ENCODE results near the gene RAB1B. TPM values are rescaled to one million over a fixed set of nuclear protein-coding genes. Genes with fewer than 3 reads are reported as not detected.

Gene RAB1B
- total RNA-seq, 4 donors from 2014 or later = 74.0 to 107 (median 87.1) TPM

GRCh38 chr11:66262191-66262590 lies 6.2 kb upstream of the RAB1B start:
- ATAC-seq (ENCODE audit: low FRiP score) (no peak), DNase-seq (ENCODE audit: low spot score) (no peak)
- TF ChIP-seq, protein P1, sequence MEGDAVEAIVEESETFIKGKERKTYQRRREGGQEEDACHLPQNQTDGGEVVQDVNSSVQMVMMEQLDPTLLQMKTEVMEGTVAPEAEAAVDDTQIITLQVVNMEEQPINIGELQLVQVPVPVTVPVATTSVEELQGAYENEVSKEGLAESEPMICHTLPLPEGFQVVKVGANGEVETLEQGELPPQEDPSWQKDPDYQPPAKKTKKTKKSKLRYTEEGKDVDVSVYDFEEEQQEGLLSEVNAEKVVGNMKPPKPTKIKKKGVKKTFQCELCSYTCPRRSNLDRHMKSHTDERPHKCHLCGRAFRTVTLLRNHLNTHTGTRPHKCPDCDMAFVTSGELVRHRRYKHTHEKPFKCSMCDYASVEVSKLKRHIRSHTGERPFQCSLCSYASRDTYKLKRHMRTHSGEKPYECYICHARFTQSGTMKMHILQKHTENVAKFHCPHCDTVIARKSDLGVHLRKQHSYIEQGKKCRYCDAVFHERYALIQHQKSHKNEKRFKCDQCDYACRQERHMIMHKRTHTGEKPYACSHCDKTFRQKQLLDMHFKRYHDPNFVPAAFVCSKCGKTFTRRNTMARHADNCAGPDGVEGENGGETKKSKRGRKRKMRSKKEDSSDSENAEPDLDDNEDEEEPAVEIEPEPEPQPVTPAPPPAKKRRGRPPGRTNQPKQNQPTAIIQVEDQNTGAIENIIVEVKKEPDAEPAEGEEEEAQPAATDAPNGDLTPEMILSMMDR (IDR thresholded peaks at IDR 0.05) = no peak

DNA sequence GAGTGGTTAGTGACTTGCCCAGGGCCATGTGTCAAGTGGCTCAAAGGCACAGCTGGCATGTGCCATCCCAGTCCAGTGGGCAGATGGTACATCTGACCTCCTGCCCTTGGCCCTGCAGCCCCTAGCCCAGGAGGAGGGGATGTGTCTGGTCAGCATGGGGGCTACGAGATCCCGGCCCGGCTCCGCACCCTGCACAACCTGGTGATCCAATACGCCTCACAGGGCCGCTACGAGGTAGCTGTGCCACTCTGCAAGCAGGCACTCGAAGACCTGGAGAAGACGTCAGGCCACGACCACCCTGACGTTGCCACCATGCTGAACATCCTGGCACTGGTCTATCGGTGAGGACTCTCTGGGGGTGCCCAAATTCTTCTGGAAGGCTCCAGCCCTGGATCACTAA lies 5.7 kb upstream of the RAB1B start:
- no peak for DNase-seq (ENCODE audit: low spot score)
- TF ChIP-seq, protein P1 (IDR thresholded peaks at IDR 0.05) = no peak
- ATAC-seq (ENCODE audit: low FRiP score) = no peak

GRCh38 chr11:66263231-66263630 lies 5.2 kb upstream of the RAB1B start:
- TF ChIP-seq, protein P1 (IDR thresholded peaks at IDR 0.05) = no peak
- DNase-seq (ENCODE audit: low spot score) = no peak
- ATAC-seq (ENCODE audit: low FRiP score) = no peak

GRCh38 chr11:66263785-66264184 lies 4.7 kb upstream of the RAB1B start:
- ATAC-seq (ENCODE audit: low FRiP score) (no peak), DNase-seq (ENCODE audit: low spot score) (no peak)
- TF ChIP-seq, protein P1 (IDR thresholded peaks at IDR 0.05) = no peak

- ATAC-seq (ENCODE audit: low FRiP score) (no peak), DNase-seq (ENCODE audit: low spot score) (no peak)
- TF ChIP-seq, protein P1 (IDR thresholded peaks at IDR 0.05) = no peak
Observed at GRCh38 chr11:66264383-66264782, 4.1 kb upstream of the RAB1B start.

DNA sequence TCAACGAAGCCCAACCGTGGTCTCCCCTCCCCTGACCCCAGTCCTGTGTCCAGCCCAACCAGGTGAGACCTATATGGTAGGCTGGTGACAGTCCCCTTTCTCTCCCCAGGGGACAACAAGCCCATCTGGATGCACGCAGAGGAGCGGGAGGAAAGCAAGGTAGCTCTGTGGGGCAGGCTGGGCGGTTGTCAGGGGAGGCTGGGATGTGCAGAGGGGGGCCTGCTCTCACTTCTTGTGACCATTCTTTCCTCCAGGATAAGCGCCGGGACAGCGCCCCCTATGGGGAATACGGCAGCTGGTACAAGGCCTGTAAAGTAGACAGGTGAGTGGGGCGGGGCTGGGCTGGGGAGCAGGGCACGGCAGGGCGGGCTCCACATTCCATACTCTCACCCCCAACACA lies 3.5 kb upstream of the RAB1B start:
- no peak for ATAC-seq (ENCODE audit: low FRiP score)
- DNase-seq (ENCODE audit: low spot score) = no peak
- TF ChIP-seq, protein P1 (IDR thresholded peaks at IDR 0.05) = no peak

GRCh38 chr11:66265531-66266377 lies 2.7 kb upstream of the RAB1B start:
- DNase-seq (ENCODE audit: low spot score) = no peak

More at GRCh38 chr11:66265531-66266377, 2.7 kb upstream of the RAB1B start:
- ATAC-seq (ENCODE audit: low FRiP score) = no peak
- TF ChIP-seq, protein P1 (IDR thresholded peaks at IDR 0.05) = no peak

All from omental fat pad (tissue), 4 donors.